Thyroid gland (tissue), 4 donors: ENCODE measurements around the gene GDNF.

ENCODE experiments used
- POLR2A ChIP-seq, 2 donors: fragments of 450-650 bp; IDR thresholded peaks; one replicate each; pipeline ENCODE4 v1.6.1; 2017; ENCODE audit warnings: antibody characterized with exemption in 2 of 2, mild to moderate bottlenecking in 2 of 2, moderate library complexity in 1 of 2
- TF ChIP-seq, protein P1 (sequence below), 6 experiments: fragments of 200-600 bp in 3 of 6; fragments of 450-650 bp in 3 of 6; sonication (generic) in 3 of 6; IDR thresholded peaks; one replicate each; pipeline ENCODE4 v1.5.1; 2016 to 2019; ENCODE audit warnings: antibody characterized with exemption in 6 of 6, mild to moderate bottlenecking in 2 of 6, inconsistent platforms in 1 of 6, moderate library complexity in 1 of 6

DNA sequence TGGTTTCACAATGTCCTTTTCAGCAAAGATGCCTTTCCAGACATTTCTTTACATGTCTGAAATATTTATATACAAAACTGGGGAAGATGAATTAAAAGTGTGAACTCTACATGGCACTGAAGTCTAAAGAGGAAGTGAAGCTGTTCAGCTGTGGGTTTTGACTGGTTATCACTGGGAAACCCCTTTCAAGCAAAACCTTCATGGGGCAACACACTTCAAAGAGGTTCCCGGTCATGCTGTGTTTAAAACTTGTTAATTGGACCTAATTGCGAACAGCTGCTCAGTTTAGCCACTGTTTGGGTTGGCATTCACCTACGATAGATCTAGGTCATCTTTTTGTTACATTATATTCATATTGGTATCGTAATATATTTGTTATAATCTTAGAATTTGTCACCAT lies 20.0 kb upstream of the GDNF start:
- no peak for TF ChIP-seq POLR2A (IDR thresholded peaks at IDR 0.05)
- TF ChIP-seq, protein P1, sequence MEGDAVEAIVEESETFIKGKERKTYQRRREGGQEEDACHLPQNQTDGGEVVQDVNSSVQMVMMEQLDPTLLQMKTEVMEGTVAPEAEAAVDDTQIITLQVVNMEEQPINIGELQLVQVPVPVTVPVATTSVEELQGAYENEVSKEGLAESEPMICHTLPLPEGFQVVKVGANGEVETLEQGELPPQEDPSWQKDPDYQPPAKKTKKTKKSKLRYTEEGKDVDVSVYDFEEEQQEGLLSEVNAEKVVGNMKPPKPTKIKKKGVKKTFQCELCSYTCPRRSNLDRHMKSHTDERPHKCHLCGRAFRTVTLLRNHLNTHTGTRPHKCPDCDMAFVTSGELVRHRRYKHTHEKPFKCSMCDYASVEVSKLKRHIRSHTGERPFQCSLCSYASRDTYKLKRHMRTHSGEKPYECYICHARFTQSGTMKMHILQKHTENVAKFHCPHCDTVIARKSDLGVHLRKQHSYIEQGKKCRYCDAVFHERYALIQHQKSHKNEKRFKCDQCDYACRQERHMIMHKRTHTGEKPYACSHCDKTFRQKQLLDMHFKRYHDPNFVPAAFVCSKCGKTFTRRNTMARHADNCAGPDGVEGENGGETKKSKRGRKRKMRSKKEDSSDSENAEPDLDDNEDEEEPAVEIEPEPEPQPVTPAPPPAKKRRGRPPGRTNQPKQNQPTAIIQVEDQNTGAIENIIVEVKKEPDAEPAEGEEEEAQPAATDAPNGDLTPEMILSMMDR (IDR thresholded peaks at IDR 0.05): no peak
